ACHN (cell line): ENCODE data around the gene MRGPRX3.

Experiments
- DNase-seq: peaks from one replicate; pipeline ENCODE4 v3.0.0-alpha.2; 2015
- in situ Hi-C: cut with HindIII; loops from 2 replicates; pipeline ENCODE4 v1.10.0; 2017; ENCODE audit warnings: low sequenced_read_pairs, low pct_ligation_motif_present, low pct_unique_long_range_greater_than_20kb

The MRGPRX3 gene

GRCh38 chr11:18145025-18145424 lies 12.7 kb downstream of the MRGPRX3 start:
- in situ Hi-C loops, result no loop called here
- no peak for DNase-seq

DNA sequence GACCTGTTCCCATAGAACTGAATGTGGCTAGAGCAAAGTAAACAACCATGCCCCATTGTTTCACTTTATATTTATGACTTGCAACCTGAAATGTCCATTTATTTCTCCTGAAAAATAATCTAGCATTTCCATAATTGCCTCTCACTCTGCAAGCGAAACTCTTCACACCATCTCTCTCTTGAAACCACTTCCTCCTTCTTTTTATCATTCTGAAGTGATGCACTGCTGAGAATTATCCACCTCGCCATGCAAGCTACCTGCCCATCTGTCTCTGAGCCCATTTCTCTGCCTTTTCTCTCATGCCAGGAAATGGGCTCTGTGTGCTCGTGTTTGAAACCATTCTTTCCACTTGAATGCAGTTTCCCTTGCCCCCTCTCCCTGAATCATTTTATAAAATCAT lies 13.5 kb downstream of the MRGPRX3 start:
- in situ Hi-C loops, result no loop called here
- no peak for DNase-seq

DNA sequence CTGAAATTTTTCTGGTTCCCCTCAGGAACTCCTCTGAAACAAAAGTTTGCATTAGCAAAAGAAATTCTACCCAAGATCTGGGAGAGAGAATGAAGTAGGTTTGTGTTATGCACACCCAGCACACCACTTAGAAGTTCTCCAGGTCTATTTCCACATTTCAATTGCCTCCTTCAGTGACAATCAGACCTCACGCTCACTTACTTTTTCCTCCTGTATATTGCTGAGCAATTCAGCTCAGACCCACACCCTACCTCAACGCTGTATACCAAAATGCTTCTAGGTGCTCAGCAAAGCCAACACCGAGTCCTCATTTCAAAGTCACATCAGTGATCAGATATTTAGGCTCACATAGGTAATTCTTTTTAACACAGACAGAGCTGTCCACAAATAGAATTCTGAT lies 19.2 kb downstream of the MRGPRX3 start:
- in situ Hi-C loops, result no loop called here
- DNase-seq, result no peak

GRCh38 chr11:18168372-18168771 lies 36.0 kb downstream of the MRGPRX3 start:
- in situ Hi-C loops, result no loop called here
- DNase-seq, result no peak

- peak; percentile 45 for DNase-seq
- in situ Hi-C loops, result no loop called here
Measured at GRCh38 chr11:18171377-18172000, 39.1 kb downstream of the MRGPRX3 start.

- no peak for DNase-seq
- in situ Hi-C loops, result no loop called here
Measured at GRCh38 chr11:18172666-18173065, 40.3 kb downstream of the MRGPRX3 start, which contains the start of gene MRGPRX4. Gene MRGPRX4 (plus strand): TSS chr11:18172837. CDS start chr11:18173257, 420 bp downstream.

- in situ Hi-C loops, result no loop called here
- no peak for DNase-seq
Measured at GRCh38 chr11:18173225-18173866, 41.0 kb downstream of the MRGPRX3 start.
